ENCODE results near the gene NXPH2. TPM values are rescaled to one million over a fixed set of nuclear protein-coding genes. Genes with fewer than 3 reads are reported as not detected.

The NXPH2 gene
- total RNA-seq, 1 experiment from 2014 or later: 1.8 TPM

- no peak overlapping the region for H3K9ac ChIP-seq (ENCODE audit: extremely low read depth, insufficient read length, low read length)
- H3K23ac ChIP-seq (ENCODE audit: insufficient read length, low read depth, low read length): no peak overlapping the region
- no peak overlapping the region for H3K18ac ChIP-seq (ENCODE audit: insufficient read length, low read depth, low read length)
- no peak overlapping the region for H2BK5ac ChIP-seq (ENCODE audit: insufficient read length, low read length)
- H3K14ac ChIP-seq (ENCODE audit: insufficient read depth, low read length): no peak overlapping the region
- H3K4me1 ChIP-seq (ENCODE audit: insufficient read depth, low read length): no peaks in the 10 kb centered on the region
- H3K27me3 Mint-ChIP-seq (ENCODE audit: low read depth): peaks cover 44% of the 10 kb centered on the region
- DNase-seq: no peak
- no peaks in the 10 kb centered on the region for H4K20me1 ChIP-seq (ENCODE audit: control insufficient read depth, insufficient read depth, insufficient read length)
- H3K27ac Mint-ChIP-seq: no peak overlapping the region
- H2BK12ac ChIP-seq (ENCODE audit: insufficient read length, low read depth, low read length): no peak overlapping the region
- H3K9me3 ChIP-seq (ENCODE audit: control insufficient read depth, low read depth, low read length): no peaks in the 10 kb centered on the region
- H3K27ac ChIP-seq (ENCODE audit: insufficient read length, low read depth, low read length): no peak overlapping the region
- no CpG with 5 or more reads among the region's 2 CpGs for WGBS (ENCODE audit: extremely low coverage, insufficient read length, low lambda C conversion rate)
- no peaks in the 10 kb centered on the region for H3K79me2 ChIP-seq (ENCODE audit: insufficient read depth, low read length)
- no peak overlapping the region for H4K91ac ChIP-seq (ENCODE audit: insufficient read length, low read depth, low read length)
- no peak overlapping the region for H3T11ph ChIP-seq (ENCODE audit: low read length)
- H2BK120ac ChIP-seq (ENCODE audit: low read depth, low read length, poor library complexity, severe bottlenecking): no peak overlapping the region
- H2AFZ ChIP-seq (ENCODE audit: low read length): no peak overlapping the region
- H2AK5ac ChIP-seq (ENCODE audit: insufficient read length, low read length): no peak overlapping the region
- peaks cover 0 to 3% (median 2%) of the 10 kb centered on the region in 3 experiments; a peak in 1 of 7 replicates for H3K36me3 Mint-ChIP-seq (ENCODE audit: insufficient read depth in 1 of 3, low read depth in 3 of 3)
- H4K8ac ChIP-seq (replicated peaks; ENCODE audit: insufficient read length, low read depth, low read length): no peak overlapping the region
- H3K27me3 ChIP-seq (ENCODE audit: insufficient read depth, low read length): no peaks in the 10 kb centered on the region; the same call in 1 of the 2 replicates
- TF ChIP-seq, protein P1, sequence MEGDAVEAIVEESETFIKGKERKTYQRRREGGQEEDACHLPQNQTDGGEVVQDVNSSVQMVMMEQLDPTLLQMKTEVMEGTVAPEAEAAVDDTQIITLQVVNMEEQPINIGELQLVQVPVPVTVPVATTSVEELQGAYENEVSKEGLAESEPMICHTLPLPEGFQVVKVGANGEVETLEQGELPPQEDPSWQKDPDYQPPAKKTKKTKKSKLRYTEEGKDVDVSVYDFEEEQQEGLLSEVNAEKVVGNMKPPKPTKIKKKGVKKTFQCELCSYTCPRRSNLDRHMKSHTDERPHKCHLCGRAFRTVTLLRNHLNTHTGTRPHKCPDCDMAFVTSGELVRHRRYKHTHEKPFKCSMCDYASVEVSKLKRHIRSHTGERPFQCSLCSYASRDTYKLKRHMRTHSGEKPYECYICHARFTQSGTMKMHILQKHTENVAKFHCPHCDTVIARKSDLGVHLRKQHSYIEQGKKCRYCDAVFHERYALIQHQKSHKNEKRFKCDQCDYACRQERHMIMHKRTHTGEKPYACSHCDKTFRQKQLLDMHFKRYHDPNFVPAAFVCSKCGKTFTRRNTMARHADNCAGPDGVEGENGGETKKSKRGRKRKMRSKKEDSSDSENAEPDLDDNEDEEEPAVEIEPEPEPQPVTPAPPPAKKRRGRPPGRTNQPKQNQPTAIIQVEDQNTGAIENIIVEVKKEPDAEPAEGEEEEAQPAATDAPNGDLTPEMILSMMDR (conservative IDR thresholded peaks at IDR 0.05): peak; percentile 78
- no peak overlapping the region for H2BK15ac ChIP-seq (ENCODE audit: low read depth, low read length)
- H3K4me1 Mint-ChIP-seq: peaks cover under 1% of the 10 kb centered on the region in 2 experiments; a peak in 2 of 4 replicates
- peaks cover 1 to 2% of the 10 kb centered on the region in 2 experiments; a peak in 2 of 5 replicates for H3K9me3 Mint-ChIP-seq
- no peak overlapping the region for H3K4ac ChIP-seq (ENCODE audit: low read depth, low read length)
- H3K79me1 ChIP-seq (ENCODE audit: insufficient read depth, low read depth, low read length, poor library complexity, severe bottlenecking): no peaks in the 10 kb centered on the region
- no peak overlapping the region for H4K5ac ChIP-seq (ENCODE audit: insufficient read length, low read depth, low read length)
- H3K23me2 ChIP-seq (ENCODE audit: insufficient read length, low read depth, low read length, poor library complexity, severe bottlenecking): no peaks in the 10 kb centered on the region
- H3K4me3 Mint-ChIP-seq: no peak overlapping the region
- H3K4me2 ChIP-seq (ENCODE audit: insufficient read depth, insufficient read length, low read length): no peak overlapping the region
- no peak overlapping the region for H2BK20ac ChIP-seq (ENCODE audit: low read depth, low read length, poor library complexity, severe bottlenecking)
- H3K56ac ChIP-seq (ENCODE audit: insufficient read length, low read depth, low read length): no peak overlapping the region
These were observed 7.0 kb upstream of the NXPH2 start for GRCh38 chr2:138787053-138787666.
